HCT116 (cell line): ENCODE data around the gene SFRP2. TPM values are rescaled to one million over a fixed set of nuclear protein-coding genes. Genes with fewer than 3 reads are reported as not detected.

Experiments used
- ATAC-seq: fragments of 200-7000 bp; cut with Tn5 transposase; 2 replicates; pipeline ENCODE4 v1.9.1; 2020; ENCODE audit warnings: mild to moderate bottlenecking, moderate library complexity
- BruUV-seq: library from RNA; stranded (reverse); fragments of 400-500 nt; replicated peaks from 2 replicates; lab custom pipeline; 2021; lab: Mats Ljungman, UMichigan
- CTCF ChIA-PET: fragments of 300-600 bp; sonication (Branson Sonifier 250); formaldehyde crosslinking; loops from one replicate; lab custom pipeline; 2021; ENCODE audit warnings: antibody characterized with exemption; lab: Charles Lee
- POLR2A ChIA-PET: fragments of 300-600, 350-600 bp; sonication (Branson Sonifier 250); formaldehyde crosslinking; loops from one replicate; lab custom pipeline; 2021; ENCODE audit warnings: antibody characterized with exemption; lab: Charles Lee
- RAD21 ChIA-PET, 2 experiments: fragments of 300-600 bp; sonication (Branson Sonifier 250); formaldehyde crosslinking; loops; one replicate each; lab custom pipeline; 2023; ENCODE audit warnings: low total read pairs in 2 of 2; ENCODE audit not compliant: uncharacterized antibody in 2 of 2, unreplicated experiment in 2 of 2, low non-redundant PET in 1 of 2; lab: Charles Lee
- DNase-seq: peaks from one replicate; pipeline ENCODE4 v3.0.0-alpha.2; 2010; ENCODE audit warnings: low read depth, low spot score
- H2AFZ ChIP-seq: fragments of 200-600 bp; shearing (Covaris generic), sonication (generic); 2 replicates; pipeline ENCODE4 v1.6.1; 2017; ENCODE audit warnings: low read depth, mixed run types, mixed read lengths, antibody characterized with exemption, low read length; ENCODE audit not compliant: poor library complexity, severe bottlenecking
- H3K27ac ChIP-seq: 2 replicates; pipeline ENCODE4 v1.5.1; 2012; ENCODE audit warnings: low read depth, low read length
- H3K27me3 ChIP-seq: fragments of 200-600 bp; sonication (generic); 2 replicates; pipeline ENCODE4 v1.6.1; 2016; ENCODE audit warnings: mixed run types, low read length, mixed read lengths; ENCODE audit not compliant: insufficient read depth
- H3K36me3 ChIP-seq, 2 experiments: fragments of 200-500 bp in 1 of 2; fragments of 200-600 bp in 1 of 2; sonication (Bioruptor generic) in 1 of 2; sonication (generic) in 1 of 2; 2 replicates each; pipeline versions ENCODE4 v1.5.1 to v1.6.1; 2014 to 2016; ENCODE audit warnings: low read length in 2 of 2, inconsistent platforms in 1 of 2, mixed read lengths in 1 of 2, mixed run types in 1 of 2; ENCODE audit not compliant: insufficient read depth in 2 of 2, control insufficient read depth in 1 of 2
- H3K4me1 ChIP-seq, 2 experiments: fragments of 200-600 bp in 1 of 2; sonication (generic) in 1 of 2; 2 replicates each; pipeline versions ENCODE4 v1.5.1 to v1.6.1; 2012 to 2017; ENCODE audit warnings: low read length in 2 of 2, inconsistent platforms in 1 of 2, mild to moderate bottlenecking in 1 of 2, mixed read lengths in 1 of 2, mixed run types in 1 of 2, moderate library complexity in 1 of 2; ENCODE audit not compliant: insufficient read depth in 2 of 2, control insufficient read depth in 1 of 2
- H3K4me2 ChIP-seq: fragments of 200-600 bp; sonication (generic); 2 replicates; pipeline ENCODE4 v1.6.1; 2017; ENCODE audit warnings: mixed run types, low read length, mixed read lengths
- H3K4me3 ChIP-seq, 2 experiments: fragments of 200-600 bp in 1 of 2; sonication (generic) in 1 of 2; replicated peaks in 1 of 2; 2 replicates each; pipeline ENCODE4 v1.5.1; 2011 to 2016; ENCODE audit warnings: low read length in 2 of 2, control low read depth in 1 of 2, low read depth in 1 of 2, mild to moderate bottlenecking in 1 of 2, mixed read lengths in 1 of 2, mixed run types in 1 of 2
- H3K79me2 ChIP-seq: fragments of 200-600 bp; sonication (generic); 2 replicates; pipeline ENCODE4 v1.6.1; 2017; ENCODE audit warnings: mild to moderate bottlenecking, mixed run types, low read length, moderate library complexity, mixed read lengths; ENCODE audit not compliant: insufficient read depth
- H3K9ac ChIP-seq: fragments of 200-600 bp; sonication (generic); 2 replicates; pipeline ENCODE4 v1.6.1; 2016; ENCODE audit warnings: low read length, mixed read lengths
- H3K9me2 ChIP-seq: fragments of 200-600 bp; sonication (generic), shearing (Covaris generic); 2 replicates; pipeline ENCODE4 v1.6.1; 2017; ENCODE audit warnings: mixed run types, mild to moderate bottlenecking, moderate library complexity; ENCODE audit not compliant: insufficient read depth
- H3K9me3 ChIP-seq, 2 experiments: fragments of 200-500 bp in 1 of 2; fragments of 200-600 bp in 1 of 2; sonication (Bioruptor generic) in 1 of 2; sonication (generic) in 1 of 2; 2 replicates each; pipeline ENCODE4 v1.6.1; 2014 to 2017; ENCODE audit warnings: low read length in 2 of 2, mixed read lengths in 2 of 2, inconsistent platforms in 1 of 2, low read depth in 1 of 2, mild to moderate bottlenecking in 1 of 2, mixed run types in 1 of 2, moderate library complexity in 1 of 2; ENCODE audit not compliant: control insufficient read depth in 1 of 2, insufficient read depth in 1 of 2
- H4K20me1 ChIP-seq: fragments of 200-600 bp; sonication (generic), shearing (Covaris generic); 2 replicates; pipeline ENCODE4 v1.6.1; 2017; ENCODE audit warnings: mixed run types, mild to moderate bottlenecking, moderate library complexity; ENCODE audit not compliant: insufficient read depth
- ELF1 ChIP-seq: IDR thresholded peaks from 2 replicates; pipeline ENCODE4 v1.6.1; 2012; ENCODE audit warnings: low read depth, borderline replicate concordance
- FOSL1 ChIP-seq: IDR thresholded peaks from 2 replicates; pipeline ENCODE4 v1.6.1; 2012; ENCODE audit warnings: low read depth
- JUND ChIP-seq: IDR thresholded peaks from 2 replicates; pipeline ENCODE4 v1.6.1; 2012
- RAD21 ChIP-seq: IDR thresholded peaks from 2 replicates; pipeline ENCODE4 v1.6.1; 2012; ENCODE audit warnings: low read depth, mild to moderate bottlenecking
- ZNF274 ChIP-seq: fragments of 200-500 bp; sonication (Bioruptor generic); IDR thresholded peaks from 2 replicates; pipeline ENCODE4 v1.6.1; 2014; ENCODE audit warnings: mild to moderate bottlenecking, low read depth, low read length, inconsistent platforms
- intact Hi-C: fragments of 100-400 bp; cut with micrococcal nuclease; formaldehyde crosslinking; loops from 2 replicates; pipeline ENCODE4 v1.10.0; 2022
- total RNA-seq: library from RNA; stranded (reverse); gene quantifications from one replicate; pipeline ENCODE4 v1.2.1, GENCODE V29; 2021; ENCODE audit not compliant: unreplicated experiment
- TF ChIP-seq, protein P1 (sequence below), 3 experiments: fragments of 200-600 bp in 1 of 3; sonication (generic) in 1 of 3; IDR thresholded peaks in 2 of 3; conservative IDR thresholded peaks in 1 of 3; 2 replicates each; pipeline ENCODE4 v1.5.1; 2012 to 2017; ENCODE audit warnings: low read depth in 2 of 3, low read length in 2 of 3, antibody characterized with exemption in 1 of 3, borderline replicate concordance in 1 of 3, control low read depth in 1 of 3, mild to moderate bottlenecking in 1 of 3, mixed read lengths in 1 of 3, mixed run types in 1 of 3, moderate library complexity in 1 of 3; ENCODE audit not compliant: insufficient read depth in 1 of 3

Gene SFRP2
- total RNA-seq, 1 experiment from 2014 or later: 0.22 TPM

DNA sequence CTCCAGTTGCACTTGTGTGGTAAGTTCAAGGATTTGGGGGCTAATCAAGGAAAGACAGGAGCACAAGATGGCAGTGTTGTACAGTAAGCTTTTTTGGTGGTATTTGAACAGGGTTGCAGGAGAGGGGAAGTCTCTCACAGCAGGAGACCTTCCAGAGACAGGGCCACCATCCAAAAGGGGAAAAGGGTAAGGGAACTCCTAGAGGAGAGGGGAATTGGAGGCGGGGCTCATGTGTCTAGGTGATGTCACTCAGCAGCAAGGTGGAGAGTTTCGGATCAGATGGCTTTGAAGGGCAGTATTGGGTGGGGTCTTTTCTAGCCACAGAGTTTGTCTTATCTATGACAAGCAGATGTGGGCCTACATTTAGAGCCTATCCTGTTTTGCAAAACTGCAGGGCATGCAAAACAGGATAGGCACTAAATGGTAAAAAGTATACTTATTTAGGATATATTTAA, 15.6 kb downstream of the SFRP2 start:
- no peak overlapping the region for H3K9ac ChIP-seq
- H3K4me3 ChIP-seq: no peak overlapping the region
- ATAC-seq (no peak), DNase-seq (no peak)
- H3K27ac ChIP-seq: no peak overlapping the region
- no peaks in the 10 kb centered on the region for H3K9me3 ChIP-seq
- H3K79me2 ChIP-seq: no peaks in the 10 kb centered on the region
- H3K27me3 ChIP-seq: no peaks in the 10 kb centered on the region
- no peaks in the 10 kb centered on the region for H3K36me3 ChIP-seq
- ChIA-PET CTCF (no interaction called here), POLR2A (no interaction called here)
- no peaks in the 10 kb centered on the region for H4K20me1 ChIP-seq
- intact Hi-C loops: loop anchor here (5.0 to 10.0 kb wide), 3 partner anchors 554 to 842 kb away; partner anchors contain the start of gene FGG
- H2AFZ ChIP-seq: no peak overlapping the region
- H3K4me1 ChIP-seq: no peaks in the 10 kb centered on the region
- BruUV-seq: no TSS peak
- H3K9me2 ChIP-seq: no peaks in the 10 kb centered on the region
- TF ChIP-seq FOSL1 (no peak), RAD21 (peak; percentile 51)
- TF ChIP-seq, protein P1, sequence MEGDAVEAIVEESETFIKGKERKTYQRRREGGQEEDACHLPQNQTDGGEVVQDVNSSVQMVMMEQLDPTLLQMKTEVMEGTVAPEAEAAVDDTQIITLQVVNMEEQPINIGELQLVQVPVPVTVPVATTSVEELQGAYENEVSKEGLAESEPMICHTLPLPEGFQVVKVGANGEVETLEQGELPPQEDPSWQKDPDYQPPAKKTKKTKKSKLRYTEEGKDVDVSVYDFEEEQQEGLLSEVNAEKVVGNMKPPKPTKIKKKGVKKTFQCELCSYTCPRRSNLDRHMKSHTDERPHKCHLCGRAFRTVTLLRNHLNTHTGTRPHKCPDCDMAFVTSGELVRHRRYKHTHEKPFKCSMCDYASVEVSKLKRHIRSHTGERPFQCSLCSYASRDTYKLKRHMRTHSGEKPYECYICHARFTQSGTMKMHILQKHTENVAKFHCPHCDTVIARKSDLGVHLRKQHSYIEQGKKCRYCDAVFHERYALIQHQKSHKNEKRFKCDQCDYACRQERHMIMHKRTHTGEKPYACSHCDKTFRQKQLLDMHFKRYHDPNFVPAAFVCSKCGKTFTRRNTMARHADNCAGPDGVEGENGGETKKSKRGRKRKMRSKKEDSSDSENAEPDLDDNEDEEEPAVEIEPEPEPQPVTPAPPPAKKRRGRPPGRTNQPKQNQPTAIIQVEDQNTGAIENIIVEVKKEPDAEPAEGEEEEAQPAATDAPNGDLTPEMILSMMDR (IDR thresholded peaks at IDR 0.05 in 2 of 3, conservative IDR thresholded peaks at IDR 0.05 in 1 of 3; ENCODE audit: borderline replicate concordance in 1 of 3, insufficient read depth in 1 of 3, low read depth in 2 of 3, low read length in 2 of 3): peak in 2 of 3 experiments; percentile 13 to 34; a peak in 1 of 6 replicates
- TF ChIP-seq, all 23 proteins: peak for 2
- RAD21 ChIA-PET: no interaction called here
- H3K4me2 ChIP-seq: no peak overlapping the region

DNA sequence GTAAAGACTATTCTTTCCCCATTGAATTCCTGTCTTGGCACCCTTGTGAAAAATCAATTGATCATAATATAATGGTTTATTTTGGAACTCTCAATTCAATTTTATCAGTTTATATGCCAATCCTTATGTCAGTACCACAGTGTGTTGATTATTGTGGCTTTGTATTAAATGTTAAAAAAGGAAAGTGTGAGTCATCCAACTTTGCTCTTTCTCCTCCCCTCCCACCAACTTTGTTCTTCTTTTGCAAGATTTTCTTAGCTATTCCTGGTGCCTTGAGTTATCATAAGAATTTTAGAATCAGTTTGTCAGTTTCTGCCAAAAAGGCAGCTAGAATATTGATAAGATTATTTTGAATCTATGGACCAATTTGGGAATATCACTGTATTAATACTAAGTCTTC, 17.8 kb downstream of the SFRP2 start:
- CTCF ChIA-PET: no interaction called here
- Histone ChIP-seq H2AFZ (no peak overlapping the region), H3K9me2 (no peaks in the 10 kb centered on the region), H4K20me1 (no peaks in the 10 kb centered on the region), H3K27ac (no peak overlapping the region), H3K27me3 (no peaks in the 10 kb centered on the region), H3K9ac (no peak overlapping the region), H3K9me3 (no peaks in the 10 kb centered on the region), H3K4me1 (no peaks in the 10 kb centered on the region), H3K36me3 (no peaks in the 10 kb centered on the region), H3K4me3 (no peak overlapping the region), H3K4me2 (no peak overlapping the region), H3K79me2 (no peaks in the 10 kb centered on the region)
- intact Hi-C loops: loop anchor here (5.0 to 10.0 kb wide), 3 partner anchors 556 to 844 kb away; partner anchors contain the start of gene FGG
- no peak for ATAC-seq
- no peak for DNase-seq
- TF ChIP-seq JUND (0 out of 2 replicates have a peak, but pooled peaks have one; percentile 13), ELF1 (no peak), ZNF274 (no peak)
- BruUV-seq: no TSS peak
- POLR2A ChIA-PET: no interaction called here
- RAD21 ChIA-PET: interaction anchor here in 1 of 2 experiments (1.2 kb wide), 1 partner anchor 15 kb away, joined by 3 read pairs; no protein-coding TSS in a partner anchor
